GM19455 (cell line): ENCODE measurements around the gene DLL4.

Experiments
- ATAC-seq: cut with Tn5 transposase; IDR thresholded peaks from one replicate; pipeline ENCODE4 v1.9.1; 2021; ENCODE audit not compliant: unreplicated experiment

DLL4 gene

GRCh38 chr15:40925863-40926658 lies 3.1 kb upstream of the DLL4 start:
- ATAC-seq: no peak

GRCh38 chr15:40926659-40927494 lies 2.3 kb upstream of the DLL4 start:
- no peak for ATAC-seq

GRCh38 chr15:40927495-40927872 lies 1.7 kb upstream of the DLL4 start:
- no peak for ATAC-seq

DNA sequence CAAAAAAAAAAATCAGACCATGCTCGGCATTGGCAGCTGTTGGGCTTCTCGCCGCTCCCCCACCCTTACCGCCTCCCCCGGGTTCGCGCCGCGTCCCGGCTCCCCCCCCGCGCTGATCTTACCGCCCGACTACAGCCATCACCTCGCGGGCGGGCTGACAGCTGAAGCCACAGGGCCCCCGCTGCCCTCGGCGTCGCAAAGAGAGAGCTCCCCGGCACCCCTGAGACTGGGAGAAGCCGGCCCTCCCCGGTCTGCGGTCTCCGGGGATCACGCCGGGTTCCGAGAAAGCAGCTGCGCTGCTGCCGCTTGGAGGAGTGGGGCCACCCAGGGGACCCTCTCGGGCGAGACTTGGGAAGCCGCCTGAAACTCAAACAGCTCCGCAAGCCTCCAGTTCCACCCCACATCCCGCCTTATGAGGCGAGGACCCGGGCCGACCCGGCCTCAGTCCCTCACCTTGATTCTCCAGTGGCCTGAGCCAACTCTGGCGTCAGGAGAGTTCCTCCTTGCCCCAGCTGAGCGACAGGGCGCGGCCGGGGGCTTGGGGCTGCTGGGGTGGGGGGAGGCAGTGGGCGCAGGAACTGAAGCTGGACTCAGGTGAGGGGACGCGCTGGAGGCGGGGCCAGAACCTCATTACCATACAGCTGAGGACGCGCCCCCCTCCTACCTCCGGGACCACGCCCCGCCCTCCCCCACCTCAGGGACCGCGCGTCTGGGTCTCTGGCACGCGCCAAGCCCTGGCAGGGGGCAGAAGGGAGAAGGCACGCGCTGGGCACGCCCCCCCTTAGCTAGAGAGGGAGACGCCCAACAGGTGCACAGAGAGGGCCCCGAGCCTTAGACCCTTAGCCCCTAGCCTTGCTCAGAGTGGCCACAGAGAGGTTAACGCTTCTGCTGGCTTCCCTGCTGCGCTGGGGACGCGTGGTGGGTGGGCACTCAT lies 1.0 kb upstream of the DLL4 start:
- ATAC-seq: no peak

GRCh38 chr15:40929660-40930429 lies 705 bp downstream of the DLL4 start:
- no peak for ATAC-seq

DNA sequence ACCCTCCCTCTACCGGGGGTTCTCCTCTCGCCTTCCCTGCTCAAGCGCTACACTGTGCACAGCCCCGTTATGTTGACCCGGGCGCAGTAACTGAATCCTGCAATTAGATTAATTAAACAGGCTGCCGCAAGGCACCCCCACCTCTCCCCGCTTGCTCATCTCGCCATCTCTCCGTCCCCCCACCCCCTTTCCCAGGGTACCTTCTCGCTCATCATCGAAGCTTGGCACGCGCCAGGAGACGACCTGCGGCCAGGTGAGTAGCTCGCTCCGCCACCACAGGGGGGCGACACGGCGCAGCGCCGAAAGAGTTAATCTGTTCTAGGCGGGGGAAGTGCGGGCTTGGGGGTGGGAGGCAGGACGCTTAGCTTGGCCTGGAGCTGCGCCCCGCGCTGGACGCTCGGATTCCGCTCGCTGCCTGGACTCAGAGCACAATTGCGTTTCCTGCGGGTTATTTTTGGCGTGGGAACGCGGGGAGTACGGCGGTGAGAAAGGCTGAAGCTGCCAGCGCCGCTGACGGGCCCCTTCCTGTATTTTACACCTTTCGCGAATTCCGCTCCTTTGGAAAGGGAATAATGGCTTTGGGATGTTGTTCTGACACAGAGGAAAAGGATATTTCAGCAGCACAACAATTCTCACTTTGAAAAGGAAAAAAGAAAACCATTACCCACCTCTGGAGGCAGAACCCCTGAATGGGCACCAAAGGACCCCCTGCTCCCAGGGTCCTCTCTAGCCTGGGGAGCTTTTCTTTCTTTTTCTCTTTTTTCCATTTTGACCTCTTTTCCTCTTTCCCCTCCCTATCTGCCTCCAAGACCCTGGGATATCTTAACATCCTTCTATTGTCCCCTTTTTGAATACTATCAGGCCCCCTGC lies 1.5 kb downstream of the DLL4 start:
- ATAC-seq: no peak

DNA sequence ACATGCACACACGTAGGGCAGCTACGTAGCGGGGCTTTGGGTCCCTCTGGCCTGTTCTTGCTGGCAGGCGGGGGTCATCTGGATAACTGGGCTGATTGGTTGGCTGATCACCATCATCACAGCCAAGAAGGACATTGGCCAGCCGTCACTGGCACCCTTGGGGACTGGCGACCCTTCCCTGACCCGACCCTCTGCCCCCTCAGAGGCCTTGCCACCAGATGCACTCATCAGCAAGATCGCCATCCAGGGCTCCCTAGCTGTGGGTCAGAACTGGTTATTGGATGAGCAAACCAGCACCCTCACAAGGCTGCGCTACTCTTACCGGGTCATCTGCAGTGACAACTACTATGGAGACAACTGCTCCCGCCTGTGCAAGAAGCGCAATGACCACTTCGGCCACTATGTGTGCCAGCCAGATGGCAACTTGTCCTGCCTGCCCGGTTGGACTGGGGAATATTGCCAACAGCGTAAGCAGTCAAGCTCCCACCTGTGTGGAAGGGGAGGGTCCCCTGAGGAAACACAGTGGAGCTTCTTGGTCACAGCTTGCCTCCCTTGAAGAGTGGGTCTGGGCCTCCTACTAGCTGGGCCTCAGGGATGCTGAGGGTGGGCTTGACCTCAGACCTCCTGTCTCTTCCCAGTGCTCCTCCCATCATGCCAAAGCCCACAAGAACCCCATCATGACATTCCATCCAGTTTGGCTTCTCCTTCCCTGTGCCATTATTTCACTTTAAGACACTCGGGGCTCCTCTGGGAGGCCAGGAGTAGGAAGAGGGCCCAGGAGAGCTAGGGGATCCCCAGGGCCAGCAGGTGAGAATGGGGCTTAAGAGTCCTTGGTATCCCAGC lies 2.4 kb downstream of the DLL4 start:
- no peak for ATAC-seq

- no peak for ATAC-seq
These were observed 3.0 kb downstream of the DLL4 start for GRCh38 chr15:40932156-40932555.

- ATAC-seq: no peak
These were observed 3.7 kb downstream of the DLL4 start for GRCh38 chr15:40932649-40933516.

DNA sequence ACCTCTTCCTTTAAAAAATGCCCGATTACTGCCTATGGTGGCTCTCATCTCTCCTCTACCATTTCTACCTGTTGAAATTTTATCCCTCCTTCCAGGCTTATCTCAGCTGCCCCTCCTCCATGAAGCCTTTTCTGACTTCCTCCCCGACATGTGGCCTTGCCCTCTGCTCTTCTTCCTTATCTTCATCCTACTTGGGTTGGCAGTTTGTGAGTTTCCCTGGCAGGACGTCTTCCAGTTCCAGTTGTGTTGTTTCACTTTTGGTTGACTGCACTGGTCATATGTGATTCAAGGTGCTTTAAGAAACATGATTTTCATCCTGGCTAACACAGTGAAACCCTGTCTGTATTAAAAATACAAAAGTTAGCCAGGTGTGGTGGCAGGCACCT lies 4.4 kb downstream of the DLL4 start:
- no peak for ATAC-seq

DNA sequence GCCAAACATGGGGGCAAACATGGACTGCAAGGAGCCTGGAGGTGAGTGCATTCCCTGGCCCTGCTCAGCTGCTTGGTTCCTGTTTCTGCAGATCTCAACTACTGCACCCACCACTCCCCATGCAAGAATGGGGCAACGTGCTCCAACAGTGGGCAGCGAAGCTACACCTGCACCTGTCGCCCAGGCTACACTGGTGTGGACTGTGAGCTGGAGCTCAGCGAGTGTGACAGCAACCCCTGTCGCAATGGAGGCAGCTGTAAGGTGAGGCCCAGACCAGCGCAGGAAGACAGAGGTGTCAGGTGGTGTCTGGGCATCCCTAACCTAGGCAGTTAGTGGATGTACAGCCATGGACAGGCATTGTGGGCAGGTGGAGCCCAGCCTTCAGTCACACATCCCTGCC lies 5.3 kb downstream of the DLL4 start:
- no peak for ATAC-seq

DNA sequence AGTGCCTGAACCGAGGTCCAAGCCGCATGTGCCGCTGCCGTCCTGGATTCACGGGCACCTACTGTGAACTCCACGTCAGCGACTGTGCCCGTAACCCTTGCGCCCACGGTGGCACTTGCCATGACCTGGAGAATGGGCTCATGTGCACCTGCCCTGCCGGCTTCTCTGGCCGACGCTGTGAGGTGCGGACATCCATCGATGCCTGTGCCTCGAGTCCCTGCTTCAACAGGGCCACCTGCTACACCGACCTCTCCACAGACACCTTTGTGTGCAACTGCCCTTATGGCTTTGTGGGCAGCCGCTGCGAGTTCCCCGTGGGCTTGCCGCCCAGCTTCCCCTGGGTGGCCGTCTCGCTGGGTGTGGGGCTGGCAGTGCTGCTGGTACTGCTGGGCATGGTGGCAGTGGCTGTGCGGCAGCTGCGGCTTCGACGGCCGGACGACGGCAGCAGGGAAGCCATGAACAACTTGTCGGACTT lies 7.1 kb downstream of the DLL4 start:
- ATAC-seq: no peak

- no peak for ATAC-seq
These were observed 7.8 kb downstream of the DLL4 start for GRCh38 chr15:40936709-40937666.

DNA sequence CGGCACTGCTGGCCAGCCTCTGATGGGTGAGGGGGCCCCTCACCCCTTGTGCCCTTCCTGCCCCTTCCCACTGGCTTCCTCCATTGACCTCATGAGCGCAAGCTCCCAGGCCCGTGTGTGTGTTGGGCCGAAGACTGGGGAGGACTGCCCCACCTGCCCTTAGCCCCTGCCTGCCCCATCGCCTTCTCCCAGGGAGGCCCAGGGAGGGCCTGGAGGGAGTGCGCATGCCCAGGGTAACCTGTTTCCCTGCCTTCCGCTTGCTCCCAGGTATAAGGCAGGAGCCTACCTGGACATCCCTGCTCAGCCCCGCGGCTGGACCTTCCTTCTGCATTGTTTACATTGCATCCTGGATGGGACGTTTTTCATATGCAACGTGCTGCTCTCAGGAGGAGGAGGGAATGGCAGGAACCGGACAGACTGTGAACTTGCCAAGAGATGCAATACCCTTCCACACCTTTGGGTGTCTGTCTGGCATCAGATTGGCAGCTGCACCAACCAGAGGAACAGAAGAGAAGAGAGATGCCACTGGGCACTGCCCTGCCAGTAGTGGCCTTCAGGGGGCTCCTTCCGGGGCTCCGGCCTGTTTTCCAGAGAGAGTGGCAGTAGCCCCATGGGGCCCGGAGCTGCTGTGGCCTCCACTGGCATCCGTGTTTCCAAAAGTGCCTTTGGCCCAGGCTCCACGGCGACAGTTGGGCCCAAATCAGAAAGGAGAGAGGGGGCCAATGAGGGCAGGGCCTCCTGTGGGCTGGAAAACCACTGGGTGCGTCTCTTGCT lies 8.8 kb downstream of the DLL4 start:
- no peak for ATAC-seq

DNA sequence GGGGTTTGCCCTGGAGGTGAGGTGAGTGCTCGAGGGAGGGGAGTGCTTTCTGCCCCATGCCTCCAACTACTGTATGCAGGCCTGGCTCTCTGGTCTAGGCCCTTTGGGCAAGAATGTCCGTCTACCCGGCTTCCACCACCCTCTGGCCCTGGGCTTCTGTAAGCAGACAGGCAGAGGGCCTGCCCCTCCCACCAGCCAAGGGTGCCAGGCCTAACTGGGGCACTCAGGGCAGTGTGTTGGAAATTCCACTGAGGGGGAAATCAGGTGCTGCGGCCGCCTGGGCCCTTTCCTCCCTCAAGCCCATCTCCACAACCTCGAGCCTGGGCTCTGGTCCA lies 9.4 kb downstream of the DLL4 start:
- ATAC-seq: no peak

DNA sequence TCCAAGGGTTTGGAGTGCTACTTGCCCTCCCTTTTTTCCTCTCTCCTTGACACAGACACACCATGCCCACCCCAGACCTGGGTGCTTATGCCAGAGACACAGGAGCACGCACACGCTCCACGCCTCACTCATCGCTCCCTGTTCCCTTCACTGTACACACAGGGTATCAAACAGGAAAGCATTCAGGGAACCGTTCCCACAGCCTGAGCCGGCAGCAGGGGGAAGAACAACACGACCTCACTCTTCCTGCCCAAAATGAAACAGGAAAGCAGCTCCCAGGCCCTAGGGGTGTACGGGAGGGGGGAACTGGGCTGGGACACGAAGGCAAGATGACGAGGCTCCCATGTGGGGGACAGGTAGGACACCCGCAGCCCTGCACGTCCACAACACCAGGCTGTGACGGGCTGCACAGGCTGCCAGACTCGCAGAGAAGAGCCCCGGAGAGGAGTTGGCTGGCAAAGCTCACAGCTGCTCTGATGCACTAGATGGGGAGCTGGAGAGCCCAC lies 11.2 kb downstream of the DLL4 start:
- ATAC-seq: no peak
